Mesenteric fat pad (tissue), 1 donor: ENCODE results near the gene ZC3H11A. TPM values are rescaled to one million over a fixed set of nuclear protein-coding genes. Genes with fewer than 3 reads are reported as not detected.
"Not testable (repeated sequence)": the region's sequence is repeated elsewhere in the genome, so short reads cannot be mapped to it uniquely, and the experiment has no call there.

Experiments
- DNase-seq: peaks from one replicate; pipeline ENCODE4 v3.0.0-alpha.2; 2020; ENCODE audit warnings: low spot score
- long read RNA-seq: library from polyadenylated mRNA; unstranded; transcript quantifications from one replicate; pipeline ENCODE4 v2.0.0, GENCODE V29; 2020
- total RNA-seq: library from RNA; stranded (reverse); fragmentation: NEBNext Ultra II Directional; extraction: Animal tissue kit (Norgen Biotek cat#: 25700); gene quantifications from one replicate; pipeline ENCODE4 v1.2.1, GENCODE V29; 2021
- donor health status: DM: yes; HTN: yes; CAD: no.

ZC3H11A gene
- total RNA-seq, result 59.3 TPM
- long read RNA-seq, partial matches to known transcripts, result 23 of 29 reads
- long read RNA-seq, other reads (novel, unspliced or antisense), result 6 of 29 reads

GRCh38 chr1:203795441-203796235 lies at the start of gene ZC3H11A, which contains the start of gene ZBED6:
Gene ZC3H11A (plus strand): TSS chr1:203795623. CDS start chr1:203817071, 21,448 bp downstream.
Gene ZBED6 (plus strand): TSS chr1:203795623. CDS start chr1:203797523, 1,900 bp downstream.
- peak; percentile 99 for DNase-seq

- no peak for DNase-seq
Measured at GRCh38 chr1:203746281-203746680, 49.1 kb upstream of the ZC3H11A start.

DNA sequence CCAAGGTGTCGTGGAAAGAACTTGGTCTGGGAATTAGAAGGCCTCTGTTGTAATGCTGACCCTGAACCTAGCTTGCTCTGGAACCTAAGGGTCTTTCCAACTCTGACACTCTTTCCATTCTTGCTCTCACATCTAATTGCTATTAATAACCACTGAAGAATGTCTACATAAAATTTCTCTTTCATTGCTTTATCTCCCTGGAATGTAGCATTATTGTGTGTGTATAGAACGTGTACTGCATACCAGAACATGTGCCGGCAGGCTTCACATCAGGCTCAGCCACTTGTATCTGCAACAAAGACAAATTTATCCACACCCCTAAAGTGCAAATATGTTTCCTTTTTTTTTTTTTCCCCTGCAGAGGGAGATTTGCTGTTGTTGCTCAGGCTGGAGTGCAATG lies 44.4 kb upstream of the ZC3H11A start:
- no peak for DNase-seq

GRCh38 chr1:203751618-203752361 lies 43.6 kb upstream of the ZC3H11A start:
- DNase-seq, result not testable (repeated sequence)

GRCh38 chr1:203754455-203754864 lies 41.0 kb upstream of the ZC3H11A start:
- DNase-seq, result no peak

DNA sequence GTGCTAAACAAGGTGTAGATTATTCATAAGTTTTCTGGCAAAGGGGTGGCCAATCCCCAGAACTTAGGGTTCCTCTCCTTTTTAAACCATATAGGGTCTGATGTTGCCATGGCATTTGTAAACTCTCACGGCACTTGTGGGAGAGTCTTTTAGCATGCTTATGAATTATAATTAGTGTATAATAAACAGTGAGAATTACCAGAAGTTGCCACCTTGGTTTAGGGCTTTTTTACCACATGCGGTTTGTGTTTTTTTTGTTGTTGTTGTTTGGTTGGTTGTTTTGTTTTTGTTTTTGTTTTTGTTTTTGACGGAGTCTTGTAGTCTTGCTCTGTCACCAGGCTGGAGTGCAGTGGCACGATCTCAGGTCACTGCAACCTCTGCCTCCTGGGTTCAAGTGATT lies 39.4 kb upstream of the ZC3H11A start:
- no peak for DNase-seq

DNA sequence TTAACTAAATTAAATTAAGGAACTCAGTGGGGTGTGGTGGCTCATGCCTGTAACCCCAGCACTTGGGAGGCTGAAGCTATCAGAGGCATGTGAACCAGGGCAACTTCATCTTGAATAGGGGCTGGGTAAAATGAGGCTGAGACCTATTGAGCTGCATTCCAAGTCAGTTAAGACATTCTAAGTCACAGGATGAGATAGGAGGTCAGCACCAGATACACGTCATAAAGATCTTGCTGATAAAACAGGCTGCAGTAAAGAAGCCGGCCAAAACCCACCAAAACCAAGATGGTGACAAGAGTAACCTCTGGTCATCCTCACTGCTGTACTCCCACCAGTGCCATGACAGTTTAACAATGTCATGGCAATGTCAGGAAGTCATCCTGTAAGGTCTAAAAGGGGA lies 36.7 kb upstream of the ZC3H11A start:
- DNase-seq, result not testable (repeated sequence)

DNA sequence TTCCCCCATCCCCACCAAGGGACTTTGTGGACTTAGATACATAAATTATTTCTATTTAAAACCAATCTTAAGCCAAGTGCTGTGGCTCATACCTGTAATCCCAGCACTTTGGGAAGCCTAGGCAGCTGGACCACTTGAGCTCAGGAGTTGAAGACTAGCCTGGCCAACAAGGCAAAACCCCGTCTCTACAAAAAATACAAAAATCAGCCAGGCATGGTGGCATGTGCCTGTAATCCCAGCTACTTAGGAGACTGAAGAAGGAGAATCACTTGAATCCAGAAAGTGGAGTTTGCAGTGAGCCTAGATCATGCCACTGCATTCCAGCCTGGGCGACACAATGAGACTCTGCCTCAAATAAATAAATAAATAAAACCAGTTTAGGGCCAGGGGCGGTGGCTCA lies 34.9 kb upstream of the ZC3H11A start:
- DNase-seq, result no peak

DNA sequence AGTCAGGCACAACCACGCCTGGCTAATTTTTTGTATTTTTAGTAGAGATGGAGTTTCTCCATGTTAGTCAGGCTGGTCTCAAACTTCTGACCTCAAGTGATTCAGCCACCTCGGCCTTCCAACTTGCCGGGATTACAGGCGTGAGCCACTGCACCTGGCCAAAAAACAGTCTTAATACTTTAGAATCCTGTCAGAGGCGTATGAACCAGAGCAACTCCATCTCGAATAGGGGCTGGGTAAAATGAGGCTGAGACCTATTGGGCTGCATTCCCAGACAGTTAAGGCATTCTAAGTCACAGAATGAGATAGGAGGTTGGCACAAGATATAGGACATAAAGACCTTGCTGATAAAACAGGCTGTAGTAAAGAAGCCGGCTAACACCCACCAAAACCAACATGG lies 33.5 kb upstream of the ZC3H11A start:
- not testable (repeated sequence) for DNase-seq

DNA sequence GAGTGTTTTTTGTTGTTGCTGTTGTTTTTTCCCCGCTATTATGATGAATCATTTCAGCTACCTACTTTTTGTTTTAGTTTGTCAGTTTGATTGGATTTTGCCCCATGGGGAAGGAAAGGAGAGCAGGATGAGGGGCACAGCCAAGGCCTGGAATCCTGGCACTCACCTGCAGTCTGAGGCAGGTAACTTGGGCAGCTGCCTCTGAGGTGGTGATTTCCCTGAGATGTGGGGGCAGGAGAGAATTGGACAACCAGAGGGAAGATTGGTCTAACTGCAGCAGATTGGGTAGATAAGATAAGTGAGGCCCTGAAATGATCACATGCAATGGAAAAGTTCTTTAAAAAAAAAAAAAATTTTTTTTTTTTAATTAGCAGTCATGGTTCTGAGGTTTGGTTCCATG lies 31.9 kb upstream of the ZC3H11A start:
- DNase-seq, result no peak

DNA sequence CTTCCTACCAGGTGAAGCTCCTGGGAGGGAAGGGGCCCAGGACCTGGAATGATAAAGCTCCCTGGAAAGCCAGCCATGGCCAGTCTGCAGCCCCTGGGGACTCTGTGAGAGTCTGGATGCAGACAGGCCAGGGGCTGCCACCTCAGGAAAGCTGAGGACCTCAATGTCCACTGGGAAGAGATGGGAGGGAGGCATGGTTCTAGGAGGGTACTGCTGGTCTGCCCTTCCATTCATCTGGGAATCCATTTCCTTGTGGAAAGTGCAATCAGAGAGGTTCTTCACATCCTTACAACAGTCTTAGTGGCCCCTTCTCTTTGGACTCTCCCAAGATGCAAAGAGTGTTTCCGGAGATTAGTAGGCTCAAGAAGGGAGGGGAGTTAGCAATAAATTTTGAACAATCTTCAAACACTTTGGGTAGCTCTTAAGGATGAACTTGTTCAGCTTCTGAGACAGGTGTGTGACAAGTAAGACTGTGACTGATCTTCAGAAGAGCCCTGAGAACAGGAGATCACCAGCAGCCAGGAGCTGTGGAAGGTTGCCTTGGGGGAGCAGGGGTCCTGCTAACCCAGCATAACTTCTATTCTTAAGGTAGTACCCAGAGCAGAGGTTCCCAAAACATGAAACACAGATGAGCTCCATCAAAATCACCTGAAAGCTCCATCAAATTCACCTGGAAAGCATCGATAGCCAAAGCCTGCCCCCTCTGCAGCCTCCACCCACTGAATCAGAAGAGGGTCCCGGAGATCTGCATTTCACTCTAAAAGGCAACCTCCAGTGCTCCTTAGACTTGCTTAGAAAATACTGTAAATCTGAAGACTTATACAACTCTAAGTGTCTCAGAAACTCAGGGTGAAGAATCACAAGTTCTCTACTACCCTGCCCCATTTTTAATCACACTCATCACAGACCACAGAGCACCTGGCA lies 31.1 kb upstream of the ZC3H11A start:
- no peak for DNase-seq

DNA sequence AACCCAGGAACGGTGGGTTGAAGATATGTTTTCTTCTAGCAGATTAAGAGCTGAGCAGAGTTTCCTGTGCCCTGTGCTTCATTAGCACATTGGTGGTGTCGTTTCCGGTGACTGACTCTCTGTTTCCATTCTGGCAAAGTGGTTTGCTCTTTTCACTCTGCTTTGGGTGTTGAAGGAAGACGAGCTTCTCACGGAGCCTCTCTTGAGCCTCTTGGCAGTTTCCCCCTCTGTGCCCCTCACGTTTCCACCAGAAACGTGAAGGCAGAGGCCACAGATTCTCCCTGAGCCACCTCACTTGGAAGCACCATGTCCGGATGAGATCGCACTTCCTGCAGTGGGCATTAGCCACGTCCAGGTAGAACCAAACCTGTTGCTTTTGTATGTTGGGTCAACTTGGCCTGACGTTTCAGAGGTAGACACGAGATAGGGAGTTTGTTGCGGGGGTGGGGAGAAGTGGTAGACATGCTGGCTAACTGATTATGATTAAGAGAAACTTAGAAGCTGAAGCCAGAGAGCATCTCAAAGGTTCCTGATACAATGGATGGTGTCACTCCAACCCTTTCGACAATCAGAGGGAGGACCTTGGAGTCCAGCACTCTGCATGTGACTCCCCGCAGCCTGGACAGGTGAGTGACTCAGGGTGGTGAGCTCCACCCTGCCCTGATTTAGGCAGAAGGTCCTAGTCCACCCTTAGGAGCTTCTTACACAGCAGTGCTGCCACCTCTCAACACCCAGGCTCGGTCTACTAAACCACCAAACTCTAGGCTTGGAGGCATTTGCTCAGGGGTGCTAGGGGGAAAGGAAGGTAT lies 30.2 kb upstream of the ZC3H11A start, which contains the start of gene LAX1:
TSS of gene LAX1 (plus strand) at position 155 of the 809 bp plus-strand sequence. CDS start at position 538, 383 bp downstream.
- DNase-seq, result no peak

- no peak for DNase-seq
Measured at GRCh38 chr1:203768256-203768655, 27.2 kb upstream of the ZC3H11A start.

DNA sequence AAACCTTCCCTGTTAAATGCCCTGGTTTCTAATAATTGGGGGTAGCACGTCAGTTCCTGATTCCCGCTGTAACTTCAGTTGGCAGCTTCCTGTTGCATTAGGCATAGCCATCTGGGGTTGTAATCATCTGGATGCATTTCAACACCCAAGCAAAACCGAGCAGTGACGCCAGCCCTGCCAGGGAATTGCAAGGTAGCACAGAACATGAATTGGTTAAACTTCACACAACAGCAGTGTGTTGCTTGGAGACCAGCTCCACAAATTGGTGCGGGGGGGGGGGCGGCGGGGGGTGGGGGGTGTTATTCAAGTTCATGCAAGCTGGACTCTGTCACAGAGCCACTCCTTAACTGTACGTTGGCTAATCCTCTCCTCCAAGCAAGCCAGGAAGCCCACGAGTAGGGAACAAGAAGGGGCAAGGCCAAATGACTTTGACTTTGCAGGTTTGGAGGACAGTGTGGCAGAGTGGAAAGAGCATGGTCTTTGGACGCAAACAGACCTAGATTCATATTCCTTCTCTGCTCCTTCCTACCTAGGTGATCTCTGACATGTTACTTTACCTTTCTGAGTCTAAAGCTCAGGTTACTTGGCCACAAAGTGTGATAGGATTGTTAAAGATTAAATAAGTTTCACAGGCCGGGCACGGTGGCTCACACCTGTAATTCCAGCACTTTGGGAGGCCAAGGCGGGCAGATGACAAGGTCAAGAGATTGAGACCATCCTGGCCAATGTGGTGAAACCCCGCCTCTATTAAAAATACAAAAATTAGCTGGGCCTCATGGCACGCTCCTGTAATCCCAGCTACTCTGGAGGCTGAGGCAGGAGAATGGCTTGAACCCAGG lies 25.7 kb upstream of the ZC3H11A start:
- DNase-seq, result peak; percentile 90

DNA sequence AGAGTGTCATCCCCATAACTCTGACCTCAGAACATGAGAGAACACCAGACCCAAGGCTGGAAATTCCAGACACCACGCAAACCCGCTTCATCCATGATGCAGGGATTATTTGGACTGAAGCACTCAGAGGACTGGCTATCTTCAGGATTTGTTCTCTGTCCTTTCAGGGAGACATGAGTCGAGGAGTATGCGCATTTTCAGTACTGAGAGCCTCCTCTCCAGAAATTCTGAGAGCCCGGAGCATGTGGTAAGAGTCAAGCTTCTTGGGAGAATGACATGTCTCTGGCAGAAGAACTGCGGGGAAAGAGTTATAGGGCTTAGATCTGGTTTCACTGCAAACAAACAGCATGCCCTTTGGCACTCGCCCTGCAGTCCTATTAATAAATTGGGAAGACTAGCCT lies 23.5 kb upstream of the ZC3H11A start:
- DNase-seq, result no peak

GRCh38 chr1:203772836-203773235 lies 22.6 kb upstream of the ZC3H11A start:
- DNase-seq, result no peak

DNA sequence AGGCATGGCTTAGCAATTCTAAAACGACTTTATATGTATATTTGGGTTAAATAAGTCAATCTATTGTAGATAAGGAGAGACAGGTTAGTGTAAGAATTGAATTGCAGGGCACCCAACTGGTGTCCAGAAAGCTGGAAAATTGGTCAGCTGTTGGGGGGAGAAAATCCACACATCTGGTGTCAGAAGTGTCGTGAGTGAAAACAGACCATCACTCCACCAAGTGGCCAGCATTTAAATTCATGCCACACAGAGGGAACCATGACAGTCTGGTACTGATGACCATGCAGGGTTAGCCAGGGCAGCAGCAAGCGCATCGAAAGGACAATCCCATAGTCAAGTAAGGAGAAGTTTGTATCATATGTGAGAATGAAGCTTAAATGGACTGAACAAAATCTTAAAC lies 18.8 kb upstream of the ZC3H11A start:
- DNase-seq, result no peak

DNA sequence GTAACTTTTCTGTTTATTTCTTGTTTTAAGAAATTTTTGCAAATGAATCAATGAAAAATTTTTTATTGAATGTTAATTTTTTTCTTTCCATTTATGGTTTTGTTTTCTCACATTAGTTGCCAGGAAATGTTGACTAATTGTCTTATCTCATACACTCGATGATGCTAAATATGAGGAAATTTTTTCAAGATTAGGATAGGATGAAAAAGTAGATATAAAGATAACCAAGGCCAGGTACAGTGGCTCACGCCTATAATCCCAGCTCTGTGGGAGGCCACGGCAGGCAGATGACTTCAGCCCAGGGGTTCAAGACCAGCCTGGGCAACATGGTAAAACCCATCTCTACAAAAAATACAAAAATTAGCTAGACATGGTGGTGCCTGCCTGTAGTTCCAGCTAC lies 17.8 kb upstream of the ZC3H11A start:
- peak; percentile 5 for DNase-seq

DNA sequence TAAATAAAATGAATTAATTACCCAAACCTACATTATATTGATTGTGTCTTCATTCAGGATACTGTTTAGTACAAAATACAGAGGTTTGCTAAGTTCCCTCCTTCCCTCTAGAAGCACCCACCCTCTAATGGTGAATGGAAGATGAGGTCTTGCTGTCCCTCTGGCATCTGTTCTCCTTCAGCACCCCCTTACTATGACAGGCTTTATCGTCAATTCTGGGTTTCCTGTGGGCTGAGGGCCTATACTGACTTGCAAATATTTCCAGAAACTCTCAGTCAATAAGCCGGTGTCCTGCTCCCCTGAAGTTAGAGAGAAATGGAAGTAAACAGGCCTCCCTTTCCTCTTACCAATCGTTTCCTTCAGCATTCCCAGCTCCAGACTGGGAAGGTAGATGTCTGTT lies 17.3 kb upstream of the ZC3H11A start:
- no peak for DNase-seq
